Liver (tissue), 9 donors: ENCODE measurements around the gene ADAMTS2. TPM values are rescaled to one million over a fixed set of nuclear protein-coding genes. Genes with fewer than 3 reads are reported as not detected.

ENCODE experiments used
- DNase-seq: peaks from one replicate; pipeline ENCODE4 v3.0.0-alpha.2; 2017; ENCODE audit warnings: low spot score
- H3K27ac ChIP-seq, 2 donors: one replicate each; pipeline ENCODE4 v1.7.0; 2013; ENCODE audit warnings: inconsistent platforms in 2 of 2, low read length in 2 of 2, control low read depth in 1 of 2, low read depth in 1 of 2, mild to moderate bottlenecking in 1 of 2
- H3K27me3 ChIP-seq, 4 donors: one replicate each; pipeline versions ENCODE4 v1.6.1 to v1.7.0; 2013; ENCODE audit warnings: low read length in 3 of 4, inconsistent platforms in 1 of 4, mild to moderate bottlenecking in 1 of 4, moderate library complexity in 1 of 4; ENCODE audit not compliant: control insufficient read depth in 4 of 4, insufficient read depth in 4 of 4
- H3K36me3 ChIP-seq, 4 donors: one replicate each; pipeline versions ENCODE4 v1.6.1 to v1.7.0; 2013; ENCODE audit warnings: low read length in 3 of 4, mild to moderate bottlenecking in 3 of 4, low read depth in 1 of 4, moderate library complexity in 1 of 4; ENCODE audit not compliant: control insufficient read depth in 4 of 4, insufficient read depth in 3 of 4
- H3K4me1 ChIP-seq, 4 donors: one replicate each; pipeline versions ENCODE4 v1.6.1 to v1.7.0; 2013; ENCODE audit warnings: low read length in 3 of 4, mild to moderate bottlenecking in 3 of 4, moderate library complexity in 1 of 4; ENCODE audit not compliant: control insufficient read depth in 4 of 4, insufficient read depth in 4 of 4
- H3K4me3 ChIP-seq, 3 donors: one replicate each; pipeline versions ENCODE4 v1.6.1 to v1.7.0; 2013; ENCODE audit warnings: low read length in 3 of 3, control low read depth in 1 of 3, low read depth in 1 of 3, mild to moderate bottlenecking in 1 of 3
- H3K9ac ChIP-seq, 2 donors: one replicate each; pipeline ENCODE4 v1.7.0; 2013; ENCODE audit warnings: low read length in 2 of 2, mild to moderate bottlenecking in 2 of 2, moderate library complexity in 2 of 2, control low read depth in 1 of 2, low read depth in 1 of 2
- H3K9me3 ChIP-seq, 4 donors: one replicate each; pipeline versions ENCODE4 v1.6.1 to v1.7.0; 2013; ENCODE audit warnings: low read length in 3 of 4; ENCODE audit not compliant: control insufficient read depth in 4 of 4
- EGR1 ChIP-seq, 2 donors: IDR thresholded peaks; 2 replicates each; pipeline ENCODE4 v1.6.1; 2016 to 2018; ENCODE audit warnings: antibody characterized with exemption in 2 of 2, low read depth in 2 of 2
- FOXA1 ChIP-seq: IDR thresholded peaks from 2 replicates; pipeline ENCODE4 v1.6.1; 2016; ENCODE audit warnings: antibody characterized with exemption
- FOXA2 ChIP-seq: IDR thresholded peaks from 2 replicates; pipeline ENCODE4 v1.6.1; 2016; ENCODE audit warnings: antibody characterized with exemption
- GABPA ChIP-seq, 2 donors: IDR thresholded peaks in 1 of 2; conservative IDR thresholded peaks in 1 of 2; 2 replicates each; pipeline ENCODE4 v1.6.1; 2016; ENCODE audit warnings: antibody characterized with exemption in 2 of 2, mild to moderate bottlenecking in 1 of 2, moderate library complexity in 1 of 2
- HNF4A ChIP-seq, 2 donors: conservative IDR thresholded peaks; 2 replicates each; pipeline ENCODE4 v1.6.1; 2016; ENCODE audit warnings: antibody characterized with exemption in 2 of 2, mild to moderate bottlenecking in 2 of 2
- HNF4G ChIP-seq: IDR thresholded peaks from 2 replicates; pipeline ENCODE4 v1.6.1; 2016; ENCODE audit warnings: antibody characterized with exemption
- JUND ChIP-seq, 2 donors: IDR thresholded peaks; 2 replicates each; pipeline ENCODE4 v1.6.1; 2016; ENCODE audit warnings: antibody characterized with exemption in 2 of 2
- NR2F2 ChIP-seq: IDR thresholded peaks from 2 replicates; pipeline ENCODE4 v1.6.1; 2016; ENCODE audit warnings: antibody characterized with exemption
- RAD21 ChIP-seq, 2 donors: IDR thresholded peaks; 2 replicates each; pipeline ENCODE4 v1.6.1; 2016; ENCODE audit warnings: antibody characterized with exemption in 2 of 2, mild to moderate bottlenecking in 2 of 2
- SP1 ChIP-seq: IDR thresholded peaks from 2 replicates; pipeline ENCODE4 v1.6.1; 2018; ENCODE audit warnings: antibody characterized with exemption, mild to moderate bottlenecking
- TAF1 ChIP-seq: conservative IDR thresholded peaks from 2 replicates; pipeline ENCODE4 v1.6.1; 2016; ENCODE audit warnings: antibody characterized with exemption, mild to moderate bottlenecking
- WGBS: extraction: QIAGEN DNeasy Blood & Tissue Kit; methylation state at CpG from one replicate; pipeline ENCODE4 v1.1.7; 2013; 5-methylcytosine and 5-hydroxymethylcytosine counted together
- polyA plus RNA-seq, 2 donors: library from polyadenylated mRNA; stranded (reverse) in 1 of 2; unstranded in 1 of 2; fragments of 200-250 nt in 1 of 2; fragments of >200 nt in 1 of 2; fragmentation: Nextera tagmentation in 1 of 2; extraction: Ambion mirVana in 1 of 2; gene quantifications; one replicate each; pipeline versions ENCODE4 v1.2.1 to v1.2.3, GENCODE V29; 2013 to 2015
- total RNA-seq, 2 donors: library from RNA; depleted of rRNA; stranded (reverse); fragments of >200 nt; gene quantifications; one replicate each; pipeline ENCODE4 v1.2.3, GENCODE V29; 2014
- TF ChIP-seq, protein P1 (sequence below): IDR thresholded peaks from 2 replicates; pipeline ENCODE4 v1.6.1; 2016; ENCODE audit warnings: antibody characterized with exemption
- TF ChIP-seq, protein P2 (sequence below): IDR thresholded peaks from 2 replicates; pipeline ENCODE4 v1.6.1; 2016; ENCODE audit warnings: antibody characterized with exemption
- TF ChIP-seq, protein P3 (sequence below): IDR thresholded peaks from 2 replicates; pipeline ENCODE4 v1.6.1; 2016; ENCODE audit warnings: antibody characterized with exemption, mild to moderate bottlenecking
- TF ChIP-seq, protein P4 (sequence below): IDR thresholded peaks from 2 replicates; pipeline ENCODE4 v1.6.1; 2016; ENCODE audit warnings: antibody characterized with exemption
- TF ChIP-seq, protein P5 (sequence below): fragments of 150-350 bp; IDR thresholded peaks from 2 replicates; pipeline ENCODE4 v1.5.1; 2017; ENCODE audit warnings: improper control_type of control experiment, low read depth, low read length; ENCODE audit not compliant: missing input control
- donor health status: healthy.
- donor health status: healthy.
- donor health status: healthy.
- donor health status: healthy.
- donor health status: healthy.

ADAMTS2 gene
- total and polyA plus RNA-seq, 4 donors: 2.7 to 24.3 (median 12.0) TPM

DNA sequence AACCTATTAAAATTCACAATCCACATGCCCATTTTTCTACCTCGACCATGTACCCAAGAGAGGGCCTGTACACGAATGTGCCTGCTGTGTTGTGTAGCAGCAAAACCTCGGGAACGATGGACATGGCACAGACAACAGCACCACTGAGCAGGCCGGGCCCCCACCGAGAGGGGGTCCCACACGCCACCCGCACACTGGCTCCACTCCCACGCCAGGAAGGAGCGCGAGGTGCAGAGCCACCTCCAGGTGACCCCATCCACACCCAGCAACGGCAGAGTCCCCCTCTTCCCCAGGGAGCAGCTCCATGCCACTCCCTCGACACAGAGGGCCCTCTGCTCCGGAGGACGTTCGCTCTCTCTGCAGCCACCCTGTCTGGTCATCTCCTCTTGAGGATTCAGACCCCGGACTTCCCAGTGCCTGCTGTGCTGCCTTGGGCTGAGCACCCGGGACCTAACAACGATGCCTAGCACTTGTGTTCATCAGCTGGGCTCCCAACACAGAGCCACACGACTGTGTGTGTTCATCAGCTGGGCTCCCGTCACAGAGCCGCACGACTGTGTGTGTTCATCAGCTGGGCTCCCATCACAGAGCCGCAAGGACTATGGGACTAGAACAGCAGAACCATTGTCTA, 25.3 kb upstream of the ADAMTS2 start:
- Histone ChIP-seq H3K4me3 (no peak overlapping the region), H3K4me1 (no peaks in the 10 kb centered on the region), H3K36me3 (no peaks in the 10 kb centered on the region), H3K27me3 (no peaks in the 10 kb centered on the region), H3K9ac (no peak overlapping the region), H3K27ac (no peak overlapping the region), H3K9me3 (no peaks in the 10 kb centered on the region)
- TF ChIP-seq TAF1: no peak
- no peak for TF ChIP-seq EGR1 (IDR thresholded peaks at IDR 0.05; ENCODE audit: low read depth in 2 of 2)
- TF ChIP-seq FOXA1: no peak
- TF ChIP-seq HNF4A (conservative IDR thresholded peaks at IDR 0.05): no peak
- TF ChIP-seq FOXA2: no peak
- TF ChIP-seq GABPA (IDR thresholded peaks at IDR 0.05 in 1 of 2, conservative IDR thresholded peaks at IDR 0.05 in 1 of 2): no peak
- TF ChIP-seq SP1: no peak
- TF ChIP-seq, protein P1, sequence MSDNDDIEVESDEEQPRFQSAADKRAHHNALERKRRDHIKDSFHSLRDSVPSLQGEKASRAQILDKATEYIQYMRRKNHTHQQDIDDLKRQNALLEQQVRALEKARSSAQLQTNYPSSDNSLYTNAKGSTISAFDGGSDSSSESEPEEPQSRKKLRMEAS: no peak
- no peak for TF ChIP-seq RAD21 (IDR thresholded peaks at IDR 0.05)
- no peak for TF ChIP-seq JUND (IDR thresholded peaks at IDR 0.05)
- TF ChIP-seq, protein P2, sequence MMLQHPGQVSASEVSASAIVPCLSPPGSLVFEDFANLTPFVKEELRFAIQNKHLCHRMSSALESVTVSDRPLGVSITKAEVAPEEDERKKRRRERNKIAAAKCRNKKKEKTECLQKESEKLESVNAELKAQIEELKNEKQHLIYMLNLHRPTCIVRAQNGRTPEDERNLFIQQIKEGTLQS: no peak
- TF ChIP-seq, protein P3, sequence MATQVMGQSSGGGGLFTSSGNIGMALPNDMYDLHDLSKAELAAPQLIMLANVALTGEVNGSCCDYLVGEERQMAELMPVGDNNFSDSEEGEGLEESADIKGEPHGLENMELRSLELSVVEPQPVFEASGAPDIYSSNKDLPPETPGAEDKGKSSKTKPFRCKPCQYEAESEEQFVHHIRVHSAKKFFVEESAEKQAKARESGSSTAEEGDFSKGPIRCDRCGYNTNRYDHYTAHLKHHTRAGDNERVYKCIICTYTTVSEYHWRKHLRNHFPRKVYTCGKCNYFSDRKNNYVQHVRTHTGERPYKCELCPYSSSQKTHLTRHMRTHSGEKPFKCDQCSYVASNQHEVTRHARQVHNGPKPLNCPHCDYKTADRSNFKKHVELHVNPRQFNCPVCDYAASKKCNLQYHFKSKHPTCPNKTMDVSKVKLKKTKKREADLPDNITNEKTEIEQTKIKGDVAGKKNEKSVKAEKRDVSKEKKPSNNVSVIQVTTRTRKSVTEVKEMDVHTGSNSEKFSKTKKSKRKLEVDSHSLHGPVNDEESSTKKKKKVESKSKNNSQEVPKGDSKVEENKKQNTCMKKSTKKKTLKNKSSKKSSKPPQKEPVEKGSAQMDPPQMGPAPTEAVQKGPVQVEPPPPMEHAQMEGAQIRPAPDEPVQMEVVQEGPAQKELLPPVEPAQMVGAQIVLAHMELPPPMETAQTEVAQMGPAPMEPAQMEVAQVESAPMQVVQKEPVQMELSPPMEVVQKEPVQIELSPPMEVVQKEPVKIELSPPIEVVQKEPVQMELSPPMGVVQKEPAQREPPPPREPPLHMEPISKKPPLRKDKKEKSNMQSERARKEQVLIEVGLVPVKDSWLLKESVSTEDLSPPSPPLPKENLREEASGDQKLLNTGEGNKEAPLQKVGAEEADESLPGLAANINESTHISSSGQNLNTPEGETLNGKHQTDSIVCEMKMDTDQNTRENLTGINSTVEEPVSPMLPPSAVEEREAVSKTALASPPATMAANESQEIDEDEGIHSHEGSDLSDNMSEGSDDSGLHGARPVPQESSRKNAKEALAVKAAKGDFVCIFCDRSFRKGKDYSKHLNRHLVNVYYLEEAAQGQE: no peak
- TF ChIP-seq, protein P4, sequence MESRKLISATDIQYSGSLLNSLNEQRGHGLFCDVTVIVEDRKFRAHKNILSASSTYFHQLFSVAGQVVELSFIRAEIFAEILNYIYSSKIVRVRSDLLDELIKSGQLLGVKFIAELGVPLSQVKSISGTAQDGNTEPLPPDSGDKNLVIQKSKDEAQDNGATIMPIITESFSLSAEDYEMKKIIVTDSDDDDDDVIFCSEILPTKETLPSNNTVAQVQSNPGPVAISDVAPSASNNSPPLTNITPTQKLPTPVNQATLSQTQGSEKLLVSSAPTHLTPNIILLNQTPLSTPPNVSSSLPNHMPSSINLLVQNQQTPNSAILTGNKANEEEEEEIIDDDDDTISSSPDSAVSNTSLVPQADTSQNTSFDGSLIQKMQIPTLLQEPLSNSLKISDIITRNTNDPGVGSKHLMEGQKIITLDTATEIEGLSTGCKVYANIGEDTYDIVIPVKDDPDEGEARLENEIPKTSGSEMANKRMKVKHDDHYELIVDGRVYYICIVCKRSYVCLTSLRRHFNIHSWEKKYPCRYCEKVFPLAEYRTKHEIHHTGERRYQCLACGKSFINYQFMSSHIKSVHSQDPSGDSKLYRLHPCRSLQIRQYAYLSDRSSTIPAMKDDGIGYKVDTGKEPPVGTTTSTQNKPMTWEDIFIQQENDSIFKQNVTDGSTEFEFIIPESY: no peak
- TF ChIP-seq HNF4G: no peak
- TF ChIP-seq, protein P5, sequence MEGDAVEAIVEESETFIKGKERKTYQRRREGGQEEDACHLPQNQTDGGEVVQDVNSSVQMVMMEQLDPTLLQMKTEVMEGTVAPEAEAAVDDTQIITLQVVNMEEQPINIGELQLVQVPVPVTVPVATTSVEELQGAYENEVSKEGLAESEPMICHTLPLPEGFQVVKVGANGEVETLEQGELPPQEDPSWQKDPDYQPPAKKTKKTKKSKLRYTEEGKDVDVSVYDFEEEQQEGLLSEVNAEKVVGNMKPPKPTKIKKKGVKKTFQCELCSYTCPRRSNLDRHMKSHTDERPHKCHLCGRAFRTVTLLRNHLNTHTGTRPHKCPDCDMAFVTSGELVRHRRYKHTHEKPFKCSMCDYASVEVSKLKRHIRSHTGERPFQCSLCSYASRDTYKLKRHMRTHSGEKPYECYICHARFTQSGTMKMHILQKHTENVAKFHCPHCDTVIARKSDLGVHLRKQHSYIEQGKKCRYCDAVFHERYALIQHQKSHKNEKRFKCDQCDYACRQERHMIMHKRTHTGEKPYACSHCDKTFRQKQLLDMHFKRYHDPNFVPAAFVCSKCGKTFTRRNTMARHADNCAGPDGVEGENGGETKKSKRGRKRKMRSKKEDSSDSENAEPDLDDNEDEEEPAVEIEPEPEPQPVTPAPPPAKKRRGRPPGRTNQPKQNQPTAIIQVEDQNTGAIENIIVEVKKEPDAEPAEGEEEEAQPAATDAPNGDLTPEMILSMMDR: no peak
- no peak for TF ChIP-seq NR2F2
- DNase-seq: no peak
- 83% methylated on average over 24 of the region's 24 CpGs for WGBS

DNA sequence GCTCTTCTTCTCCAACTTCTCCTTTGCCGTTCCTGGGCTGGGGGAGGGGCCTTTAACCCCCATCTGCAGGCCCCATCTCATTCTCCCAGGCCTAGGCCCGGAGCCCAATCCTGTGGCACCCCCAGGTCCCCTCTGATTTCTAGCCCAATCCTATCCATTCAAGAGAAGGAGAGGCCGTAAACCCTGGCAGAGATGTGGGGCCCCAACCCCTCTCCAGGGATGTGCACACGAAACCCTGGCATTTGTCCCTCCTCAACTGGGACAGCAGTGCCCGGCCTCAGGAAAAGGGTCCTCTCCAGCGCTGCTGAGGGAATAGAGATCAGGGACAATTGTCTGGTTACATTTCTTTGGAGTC, 24.2 kb upstream of the ADAMTS2 start:
- no peak for DNase-seq
- Histone ChIP-seq H3K36me3 (no peaks in the 10 kb centered on the region), H3K27ac (no peak overlapping the region), H3K4me1 (no peaks in the 10 kb centered on the region), H3K9me3 (no peaks in the 10 kb centered on the region), H3K27me3 (no peaks in the 10 kb centered on the region), H3K4me3 (no peak overlapping the region), H3K9ac (no peak overlapping the region)
- 79% methylated on average over 6 of the region's 6 CpGs for whole genome bisulfite sequencing
- TF ChIP-seq FOXA2: no peak
